Gastroesophageal sphincter (tissue), 4 donors: ENCODE results near the gene DOCK7. TPM values are rescaled to one million over a fixed set of nuclear protein-coding genes. Genes with fewer than 3 reads are reported as not detected.

Source experiments
- ATAC-seq: fragments of 150-250 bp; one replicate; pipeline ENCODE4 v1.9.1; 2016; ENCODE audit warnings: mild to moderate bottlenecking, moderate library complexity
- H3K27ac ChIP-seq, 4 donors: fragments of 200-600 bp; sonication (generic) in 3 of 4; 1 replicate in 3 of 4; 2 replicates in 1 of 4; pipeline ENCODE4 v1.5.1; 2016 to 2019
- H3K27me3 ChIP-seq: fragments of 200-600 bp; sonication (generic); one replicate; pipeline ENCODE4 v1.5.1; 2019
- H3K36me3 ChIP-seq, 2 donors: fragments of 200-600 bp; sonication (generic); one replicate each; pipeline ENCODE4 v1.5.1; 2019; ENCODE audit warnings: control low read depth in 1 of 2
- H3K4me1 ChIP-seq, 3 donors: fragments of 200-600 bp; sonication (generic); 1 replicate in 2 of 3; 2 replicates in 1 of 3; pipeline ENCODE4 v1.5.1; 2016 to 2019; ENCODE audit warnings: control low read depth in 2 of 3
- H3K4me3 ChIP-seq, 2 donors: fragments of 200-600 bp; sonication (generic); one replicate each; pipeline ENCODE4 v1.5.1; 2019; ENCODE audit warnings: mild to moderate bottlenecking in 1 of 2, moderate library complexity in 1 of 2
- H3K9me3 ChIP-seq, 3 donors: fragments of 200-600 bp; sonication (generic); one replicate each; pipeline ENCODE4 v1.5.1; 2017 to 2019; ENCODE audit warnings: control low read depth in 2 of 3
- CTCF ChIP-seq, 4 experiments: fragments of 200-600 bp in 2 of 4; fragments of 450-650 bp in 2 of 4; sonication (generic) in 1 of 4; IDR thresholded peaks; one replicate each; pipeline ENCODE4 v1.5.1; 2017 to 2019; ENCODE audit warnings: antibody characterized with exemption in 4 of 4, mild to moderate bottlenecking in 2 of 4, moderate library complexity in 2 of 4
- EP300 ChIP-seq: sonication (generic); formaldehyde crosslinking; IDR thresholded peaks from one replicate; pipeline ENCODE4 v1.6.1; 2017; ENCODE audit warnings: antibody characterized with exemption, mild to moderate bottlenecking
- POLR2A ChIP-seq, 2 donors: fragments of 450-650 bp; IDR thresholded peaks; one replicate each; pipeline ENCODE4 v1.6.1; 2017; ENCODE audit warnings: antibody characterized with exemption in 2 of 2, mild to moderate bottlenecking in 2 of 2, moderate library complexity in 1 of 2
- POLR2AphosphoS5 ChIP-seq: sonication (generic); formaldehyde crosslinking; IDR thresholded peaks from one replicate; pipeline ENCODE4 v1.6.1; 2017; ENCODE audit warnings: antibody characterized with exemption
- WGBS, 2 donors: methylation state at CpG; one replicate each; pipeline ENCODE4 v1.1.5; 2018; ENCODE audit warnings: low coverage in 1 of 2; 5-methylcytosine and 5-hydroxymethylcytosine counted together
- total RNA-seq, 4 donors: library from RNA; depleted of rRNA; stranded (reverse); fragments of >200 nt; gene quantifications; one replicate each; pipeline ENCODE4 v1.1.0, GENCODE V29; 2016

Gene DOCK7
- total RNA-seq, 4 donors from 2014 or later: 30.2 to 50.7 (median 36.2) TPM

- no peak for ATAC-seq
- Histone ChIP-seq H3K4me3 (no peak overlapping the region), H3K27ac (no peak overlapping the region), H3K9me3 (no peaks in the 10 kb centered on the region), H3K4me1 (peaks cover 0 to 5% (median 0%) of the 10 kb centered on the region in 3 donors), H3K36me3 (peaks cover 0 to 60% of the 10 kb centered on the region in 2 donors), H3K27me3 (no peaks in the 10 kb centered on the region)
- TF ChIP-seq CTCF (IDR thresholded peaks at IDR 0.05) (no peak), POLR2A (IDR thresholded peaks at IDR 0.05) (no peak), POLR2AphosphoS5 (no peak), EP300 (no peak)
- WGBS, 2 donors: 45% methylated on average over 6 of the region's 7 CpGs; no CpG with 5 or more reads in 1 of the 2 donors
Measured at GRCh38 chr1:62457955-62458354, 230.2 kb downstream of the DOCK7 start.

- TF ChIP-seq EP300 (no peak), POLR2A (IDR thresholded peaks at IDR 0.05) (no peak), CTCF (IDR thresholded peaks at IDR 0.05) (no peak), POLR2AphosphoS5 (no peak)
Measured at GRCh38 chr1:62452951-62453350, 235.2 kb downstream of the DOCK7 start.

DNA sequence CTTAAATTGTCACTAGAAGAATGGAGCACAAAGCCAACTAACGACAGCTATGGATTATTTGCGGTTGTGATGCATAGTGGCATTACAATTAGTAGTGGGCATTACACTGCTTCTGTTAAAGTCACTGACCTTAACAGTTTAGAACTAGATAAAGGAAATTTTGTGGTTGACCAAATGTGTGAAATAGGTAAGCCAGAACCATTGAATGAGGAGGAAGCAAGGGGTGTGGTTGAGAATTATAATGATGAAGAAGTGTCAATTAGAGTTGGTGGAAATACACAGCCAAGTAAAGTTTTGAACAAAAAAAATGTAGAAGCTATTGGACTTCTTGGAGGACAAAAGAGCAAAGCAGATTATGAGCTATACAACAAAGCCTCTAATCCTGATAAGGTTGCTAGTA lies 237.9 kb downstream of the DOCK7 start:
- H3K36me3 ChIP-seq: peaks cover 0 to 100% of the 10 kb centered on the region in 2 donors
- H3K27me3 ChIP-seq: no peaks in the 10 kb centered on the region
- no peak overlapping the region for H3K4me3 ChIP-seq
- no peak overlapping the region for H3K27ac ChIP-seq
- no peaks in the 10 kb centered on the region for H3K9me3 ChIP-seq
- 84 to 90% methylated on average over 2 of the region's 2 CpGs for WGBS, 2 donors
- TF ChIP-seq POLR2A (IDR thresholded peaks at IDR 0.05) (no peak), CTCF (IDR thresholded peaks at IDR 0.05) (no peak), POLR2AphosphoS5 (no peak), EP300 (no peak)
- ATAC-seq: no peak
- H3K4me1 ChIP-seq: peaks cover 0 to 6% (median 0%) of the 10 kb centered on the region in 3 donors

More at GRCh38 chr1:62452951-62453350, 235.2 kb downstream of the DOCK7 start:
- peaks cover 0 to 96% of the 10 kb centered on the region in 2 donors for H3K36me3 ChIP-seq
- no peak for ATAC-seq
- WGBS, 2 donors: 86 to 100% methylated on average over 1 of the region's 1 CpG
- H3K9me3 ChIP-seq: no peaks in the 10 kb centered on the region
- H3K4me1 ChIP-seq: peaks cover 0 to 5% (median 0%) of the 10 kb centered on the region in 3 donors
- no peak overlapping the region for H3K4me3 ChIP-seq
- no peak overlapping the region for H3K27ac ChIP-seq
- no peaks in the 10 kb centered on the region for H3K27me3 ChIP-seq

DNA sequence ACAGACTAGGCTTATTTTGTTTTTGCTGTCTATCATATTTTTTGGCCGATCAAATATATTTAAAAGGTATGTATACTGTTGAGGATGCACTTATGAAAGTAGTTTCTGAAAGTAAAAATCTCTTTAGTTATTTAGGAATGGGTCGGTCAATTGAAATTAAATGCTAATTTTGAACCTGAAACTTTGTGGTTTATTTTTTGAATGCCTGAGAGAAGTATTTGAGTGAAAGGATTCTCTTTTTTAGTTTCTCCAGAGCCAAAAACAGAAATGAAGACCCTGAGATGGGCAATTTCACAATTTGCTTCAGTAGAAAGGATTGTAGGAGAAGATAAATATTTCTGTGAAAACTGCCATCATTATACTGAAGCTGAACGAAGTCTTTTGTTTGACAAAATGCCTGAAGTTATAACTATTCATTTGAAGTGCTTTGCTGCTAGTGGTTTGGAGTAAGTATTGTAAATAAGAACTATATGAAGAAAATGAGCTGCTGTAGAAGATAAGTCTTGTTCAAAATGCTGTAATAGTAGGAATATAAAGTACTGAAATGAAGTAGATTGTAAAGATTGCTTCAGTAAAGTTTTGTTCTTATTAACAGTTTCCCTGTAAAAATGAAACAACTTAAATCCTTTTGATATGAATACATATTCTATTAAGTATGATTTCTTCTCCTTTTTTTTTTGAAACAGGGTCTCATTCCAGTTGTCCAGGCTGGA lies 239.8 kb downstream of the DOCK7 start:
- ATAC-seq: no peak
- Histone ChIP-seq H3K4me3 (no peak overlapping the region), H3K36me3 (peaks cover 4 to 98% of the 10 kb centered on the region in 2 donors), H3K9me3 (no peaks in the 10 kb centered on the region), H3K4me1 (peaks cover 0 to 6% (median 0%) of the 10 kb centered on the region in 3 donors), H3K27me3 (no peaks in the 10 kb centered on the region), H3K27ac (no peak overlapping the region)
- TF ChIP-seq POLR2AphosphoS5 (no peak), POLR2A (IDR thresholded peaks at IDR 0.05) (no peak)
- WGBS, 2 donors: 84 to 87% methylated on average over 3 of the region's 3 CpGs

DNA sequence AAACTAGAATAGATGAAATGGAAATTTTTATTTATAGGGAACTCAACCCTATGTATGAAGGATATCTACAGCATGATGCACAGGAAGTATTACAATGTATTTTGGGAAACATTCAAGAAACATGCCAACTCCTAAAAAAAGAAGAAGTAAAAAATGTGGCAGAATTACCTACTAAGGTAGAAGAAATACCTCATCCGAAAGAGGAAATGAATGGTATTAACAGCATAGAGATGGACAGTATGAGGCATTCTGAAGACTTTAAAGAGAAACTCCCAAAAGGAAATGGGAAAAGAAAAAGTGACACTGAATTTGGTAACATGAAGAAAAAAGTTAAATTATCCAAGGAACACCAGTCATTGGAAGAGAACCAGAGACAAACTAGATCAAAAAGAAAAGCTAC lies 243.5 kb downstream of the DOCK7 start:
- Histone ChIP-seq H3K27me3 (no peaks in the 10 kb centered on the region), H3K9me3 (no peaks in the 10 kb centered on the region), H3K27ac (no peak overlapping the region), H3K4me1 (peaks cover 0 to 19% (median 0%) of the 10 kb centered on the region in 3 donors), H3K4me3 (no peak overlapping the region), H3K36me3 (peaks cover 4 to 88% of the 10 kb centered on the region in 2 donors)
- TF ChIP-seq POLR2AphosphoS5 (no peak), POLR2A (IDR thresholded peaks at IDR 0.05) (no peak), EP300 (no peak), CTCF (IDR thresholded peaks at IDR 0.05) (no peak)
- ATAC-seq: no peak
- 89 to 100% methylated on average over 1 of the region's 1 CpG for WGBS, 2 donors
